Transverse colon (tissue), 4 donors: ENCODE measurements around the gene TTC39A. TPM values are rescaled to one million over a fixed set of nuclear protein-coding genes. Genes with fewer than 3 reads are reported as not detected.

Experiments used
- DNase-seq: peaks from one replicate; pipeline ENCODE4 v3.0.0-alpha.2; 2019
- H3K27ac ChIP-seq, 4 donors: fragments of 200-600 bp; sonication (generic); 2 replicates each; pipeline ENCODE4 v1.5.1; 2016 to 2018; ENCODE audit warnings: inconsistent platforms in 4 of 4
- H3K27me3 ChIP-seq: fragments of 200-600 bp; sonication (generic); 2 replicates; pipeline ENCODE4 v1.5.1; 2017; ENCODE audit warnings: inconsistent platforms
- H3K36me3 ChIP-seq, 4 donors: fragments of 200-600 bp; sonication (generic); 2 replicates each; pipeline ENCODE4 v1.5.1; 2017 to 2019; ENCODE audit warnings: inconsistent platforms in 4 of 4
- H3K4me1 ChIP-seq, 4 donors: fragments of 200-600 bp; sonication (generic); 2 replicates each; pipeline ENCODE4 v1.5.1; 2017 to 2020; ENCODE audit warnings: inconsistent platforms in 4 of 4
- H3K4me3 ChIP-seq, 4 donors: fragments of 200-600 bp; sonication (generic); 1 replicate in 1 of 4; 2 replicates in 3 of 4; pipeline versions ENCODE4 v1.5.1 to v1.6.1; 2017 to 2019; ENCODE audit warnings: inconsistent platforms in 4 of 4
- H3K9me3 ChIP-seq, 2 donors: fragments of 200-600 bp; sonication (generic); 2 replicates each; pipeline ENCODE4 v1.5.1; 2017 to 2019; ENCODE audit warnings: inconsistent platforms in 2 of 2
- CTCF ChIP-seq, 5 experiments: fragments of 200-600 bp in 3 of 5; fragments of 450-650 bp in 2 of 5; sonication (generic) in 3 of 5; IDR thresholded peaks; 1 replicate in 2 of 5; 2 replicates in 3 of 5; pipeline ENCODE4 v1.5.1; 2016 to 2017; ENCODE audit warnings: antibody characterized with exemption in 5 of 5, inconsistent platforms in 3 of 5, mild to moderate bottlenecking in 2 of 5, moderate library complexity in 1 of 5
- EP300 ChIP-seq: sonication (generic); formaldehyde crosslinking; IDR thresholded peaks from one replicate; pipeline ENCODE4 v1.6.1; 2017; ENCODE audit warnings: antibody characterized with exemption, low read depth
- POLR2A ChIP-seq: fragments of 450-650 bp; IDR thresholded peaks from one replicate; pipeline ENCODE4 v1.6.1; 2016; ENCODE audit warnings: antibody characterized with exemption, mild to moderate bottlenecking, moderate library complexity
- POLR2AphosphoS5 ChIP-seq, 3 donors: sonication (generic); formaldehyde crosslinking; IDR thresholded peaks; one replicate each; pipeline ENCODE4 v1.6.1; 2016; ENCODE audit warnings: antibody characterized with exemption in 3 of 3
- WGBS, 2 donors: methylation state at CpG; one replicate each; pipeline ENCODE4 v1.1.5; 2018; ENCODE audit warnings: low coverage in 1 of 2; 5-methylcytosine and 5-hydroxymethylcytosine counted together
- in situ Hi-C, 4 donors: fragments of 200-750 bp; cut with MboI; loops; one replicate each; pipeline versions ENCODE4 v1.15.0 to v1.15.1; 2017; ENCODE audit warnings: low sequenced_read_pairs in 3 of 4, low pct_ligation_motif_present in 1 of 4, low pct_unique_long_range_greater_than_20kb in 1 of 4
- intact Hi-C: fragments of 100-400 bp; cut with DNase I; formaldehyde crosslinking; loops from one replicate; pipeline ENCODE4 v1.15.1; 2023; ENCODE audit warnings: low total_unique reads
- total RNA-seq, 4 donors: library from RNA; depleted of rRNA; stranded (reverse); fragments of >200 nt; gene quantifications; one replicate each; pipeline ENCODE4 v1.1.0, GENCODE V29; 2016

TTC39A gene
- total RNA-seq, 4 donors from 2014 or later, result 41.8 to 96.1 (median 73.0) TPM

GRCh38 chr1:51276286-51276685 is 54.1 kb downstream of the TTC39A start:
- H3K27ac ChIP-seq, result no peak overlapping the region
- no peak for DNase-seq
- intact Hi-C loops, result no loop called here
- in situ Hi-C loops, result no loop called here
- peaks cover 0 to 6% (median 3%) of the 10 kb centered on the region in 4 donors for H3K36me3 ChIP-seq
- H3K4me1 ChIP-seq, result no peaks in the 10 kb centered on the region
- H3K4me3 ChIP-seq, result no peak overlapping the region
- no peaks in the 10 kb centered on the region for H3K27me3 ChIP-seq
- TF ChIP-seq CTCF (IDR thresholded peaks at IDR 0.05), result no peak
- TF ChIP-seq POLR2AphosphoS5 (IDR thresholded peaks at IDR 0.05), result no peak
- no peak for TF ChIP-seq EP300
- TF ChIP-seq POLR2A, result no peak
- WGBS, 2 donors, result 79 to 88% methylated on average over 2 to 7 of the region's 7 CpGs
- no peaks in the 10 kb centered on the region for H3K9me3 ChIP-seq

- no peak for TF ChIP-seq POLR2AphosphoS5 (IDR thresholded peaks at IDR 0.05)
- no peak for TF ChIP-seq CTCF (IDR thresholded peaks at IDR 0.05)
- TF ChIP-seq EP300, result no peak
- no peak for TF ChIP-seq POLR2A
- Histone ChIP-seq H3K4me3 (no peak overlapping the region), H3K27me3 (no peaks in the 10 kb centered on the region), H3K4me1 (no peaks in the 10 kb centered on the region), H3K27ac (no peak overlapping the region), H3K36me3 (peaks cover 0 to 11% (median 3%) of the 10 kb centered on the region in 4 donors), H3K9me3 (no peaks in the 10 kb centered on the region)
- intact Hi-C loops (no loop called here), in situ Hi-C loops (no loop called here)
- no peak for DNase-seq
- WGBS, 2 donors, result 96 to 100% methylated on average over 2 to 6 of the region's 6 CpGs
Observed at GRCh38 chr1:51274676-51275075, 55.7 kb downstream of the TTC39A start.

- no peak for DNase-seq
- peaks cover 0 to 11% (median 3%) of the 10 kb centered on the region in 4 donors for H3K36me3 ChIP-seq
- in situ Hi-C loops (no loop called here), intact Hi-C loops (no loop called here)
- H3K27me3 ChIP-seq, result no peaks in the 10 kb centered on the region
- no peak overlapping the region for H3K27ac ChIP-seq
- no peak for TF ChIP-seq POLR2A
- no peak for TF ChIP-seq CTCF (IDR thresholded peaks at IDR 0.05)
- TF ChIP-seq POLR2AphosphoS5 (IDR thresholded peaks at IDR 0.05), result no peak
- TF ChIP-seq EP300, result no peak
- H3K9me3 ChIP-seq, result no peaks in the 10 kb centered on the region
- peaks cover 0 to 10% (median under 1%) of the 10 kb centered on the region in 4 donors for H3K4me1 ChIP-seq
- no peak overlapping the region for H3K4me3 ChIP-seq
Observed at GRCh38 chr1:51272916-51273315, 57.4 kb downstream of the TTC39A start.

GRCh38 chr1:51270751-51271150 is 59.6 kb downstream of the TTC39A start:
- TF ChIP-seq POLR2AphosphoS5 (IDR thresholded peaks at IDR 0.05), result no peak
- TF ChIP-seq EP300, result no peak
- TF ChIP-seq CTCF (IDR thresholded peaks at IDR 0.05), result no peak
- no peak for TF ChIP-seq POLR2A
- intact Hi-C loops, result no loop called here
- H3K4me1 ChIP-seq, result peaks cover 0 to 17% (median 2%) of the 10 kb centered on the region in 4 donors
- H3K27ac ChIP-seq, result no peak overlapping the region
- H3K9me3 ChIP-seq, result no peaks in the 10 kb centered on the region
- in situ Hi-C loops, result no loop called here
- no peak for DNase-seq
- peaks cover 0 to 11% (median 3%) of the 10 kb centered on the region in 4 donors for H3K36me3 ChIP-seq
- no peak overlapping the region for H3K4me3 ChIP-seq
- no peaks in the 10 kb centered on the region for H3K27me3 ChIP-seq
